Stimulated activated CD8-positive, alpha-beta memory T cell treated with anti-CD3 and anti-CD28 coated beads, Interleukin-2, amount 100 ng/mL, for 1 hour (primary cell): Measurements from ENCODE around the gene TMED5.
"Not testable (repeated sequence)": the region's sequence is repeated elsewhere in the genome, so short reads cannot be mapped to it uniquely, and the experiment has no call there.

Experiments used
- DNase-seq, 2 donors: peaks; one replicate each; pipeline ENCODE4 v3.0.0-alpha.2; 2020; ENCODE audit warnings: low read depth in 2 of 2

Gene TMED5

GRCh38 chr1:93179886-93180722 is at the start of gene TMED5:
Gene TMED5, minus strand, starts transcription at chr1:93180413. Its CDS starts 171 bp downstream, at chr1:93180242.
- peak; percentile 92 to 93 for DNase-seq

GRCh38 chr1:93223023-93223675 is 42.9 kb upstream of the TMED5 start:
- no peak for DNase-seq

GRCh38 chr1:93221913-93222312 is 41.7 kb upstream of the TMED5 start:
- no peak for DNase-seq

- DNase-seq, result not testable (repeated sequence)
Measured at GRCh38 chr1:93220716-93221115, 40.5 kb upstream of the TMED5 start.

- DNase-seq, result no peak
Measured at GRCh38 chr1:93219443-93219842, 39.2 kb upstream of the TMED5 start.

GRCh38 chr1:93215322-93215721 is 35.1 kb upstream of the TMED5 start:
- DNase-seq, result no peak

- DNase-seq, result no peak
Measured at GRCh38 chr1:93207211-93207610, 27.0 kb upstream of the TMED5 start.

- no peak for DNase-seq
Measured at GRCh38 chr1:93206567-93206954, 26.3 kb upstream of the TMED5 start.

GRCh38 chr1:93205892-93206566 is 25.8 kb upstream of the TMED5 start:
- DNase-seq, result no peak

- DNase-seq, result no peak
Measured at GRCh38 chr1:93200714-93201113, 20.5 kb upstream of the TMED5 start.

GRCh38 chr1:93200086-93200620 is 19.9 kb upstream of the TMED5 start:
- DNase-seq, result no peak

GRCh38 chr1:93199150-93199549 is 18.9 kb upstream of the TMED5 start:
- no peak for DNase-seq

GRCh38 chr1:93196591-93196990 is 16.4 kb upstream of the TMED5 start:
- no peak for DNase-seq

- DNase-seq, result no peak
Measured at GRCh38 chr1:93194231-93194990, 14.2 kb upstream of the TMED5 start.

- DNase-seq, result no peak
Measured at GRCh38 chr1:93190432-93190831, 10.2 kb upstream of the TMED5 start.

GRCh38 chr1:93186667-93187066 is 6.5 kb upstream of the TMED5 start:
- DNase-seq, result no peak

- peak in 1 of 2 donors; percentile 33 for DNase-seq
Measured at GRCh38 chr1:93180723-93181613, 755 bp upstream of the TMED5 start, which contains the start of gene CCDC18. Gene CCDC18, plus strand, starts transcription at chr1:93180724. Its CDS starts 2,638 bp downstream, at chr1:93183362.

- no peak for DNase-seq
Measured at GRCh38 chr1:93178418-93178817, 1.8 kb downstream of the TMED5 start.

GRCh38 chr1:93177991-93178390 is 2.2 kb downstream of the TMED5 start:
- no peak for DNase-seq

- not testable (repeated sequence) for DNase-seq
Measured at GRCh38 chr1:93174638-93175037, 5.6 kb downstream of the TMED5 start.
